ENCODE data around the gene HNRNPA1L2. TPM values are rescaled to one million over a fixed set of nuclear protein-coding genes. Genes with fewer than 3 reads are reported as not detected.

HNRNPA1L2 gene
- total RNA-seq, 1 experiment from 2014 or later = 8.5 TPM

DNA sequence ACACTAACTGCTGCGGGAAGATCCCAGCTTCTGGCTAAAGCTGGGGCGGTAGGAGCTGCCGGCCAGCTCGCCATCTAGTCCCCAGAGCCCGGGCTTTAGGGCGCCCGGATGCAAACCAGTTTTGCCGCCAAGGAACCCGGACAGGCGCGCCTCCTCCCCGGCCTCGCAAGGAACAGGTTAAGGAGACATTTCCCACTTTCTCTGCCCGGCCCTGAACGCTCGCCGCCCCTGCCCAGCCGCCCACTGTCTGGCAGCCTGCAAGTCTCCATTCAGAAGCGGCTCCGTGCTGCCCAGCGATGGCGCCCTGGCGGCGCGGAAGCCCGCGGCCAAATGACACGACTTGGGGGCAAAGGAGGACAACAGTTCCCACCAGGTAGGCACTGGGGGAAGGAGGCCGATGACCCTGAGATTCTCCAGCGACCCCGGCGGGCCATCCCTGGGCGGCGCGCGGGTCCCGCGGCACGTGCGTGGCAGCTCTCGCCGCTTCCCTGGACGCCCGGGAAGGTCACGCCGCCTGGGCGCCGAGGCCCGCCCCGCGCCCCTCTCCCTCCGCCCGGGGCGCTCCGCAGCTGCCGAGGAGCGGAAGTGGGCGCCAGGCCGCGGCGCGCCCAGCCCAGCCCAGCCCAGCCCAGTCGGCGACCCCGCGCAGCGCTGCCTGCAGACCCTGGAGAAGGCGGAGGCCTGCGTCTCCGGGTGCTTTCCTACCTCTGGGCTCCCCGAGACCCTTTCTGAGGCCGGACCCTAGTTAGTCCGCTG is 42.2 kb upstream of the HNRNPA1L2 start (continued):
- TF ChIP-seq NFATC4 (CRISPR knock-in tag; IDR thresholded peaks at IDR 0.05) (no peak), ATF1 (CRISPR knock-in tag; IDR thresholded peaks at IDR 0.05) (0 out of 2 replicates have a peak, but pooled peaks have one; percentile 73), CREM (CRISPR knock-in tag; IDR thresholded peaks at IDR 0.05) (peak; percentile 53; the same call in 1 of the 2 replicates), GTF2I (CRISPR knock-in tag; conservative IDR thresholded peaks at IDR 0.05) (no peak), ESRRA (CRISPR knock-in tag; IDR thresholded peaks at IDR 0.05; ENCODE audit: borderline replicate concordance) (peak; percentile 14; the same call in 1 of the 2 replicates), ZBTB21 (CRISPR knock-in tag; IDR thresholded peaks at IDR 0.05; ENCODE audit: borderline replicate concordance) (0 out of 2 replicates have a peak, but pooled peaks have one; percentile 53), KAT7 (CRISPR knock-in tag; IDR thresholded peaks at IDR 0.05; ENCODE audit: borderline replicate concordance) (peak; percentile 97), ZNF416 (CRISPR knock-in tag; IDR thresholded peaks at IDR 0.05) (peak; percentile 67; the same call in 1 of the 2 replicates)
- TF ChIP-seq, protein P1, sequence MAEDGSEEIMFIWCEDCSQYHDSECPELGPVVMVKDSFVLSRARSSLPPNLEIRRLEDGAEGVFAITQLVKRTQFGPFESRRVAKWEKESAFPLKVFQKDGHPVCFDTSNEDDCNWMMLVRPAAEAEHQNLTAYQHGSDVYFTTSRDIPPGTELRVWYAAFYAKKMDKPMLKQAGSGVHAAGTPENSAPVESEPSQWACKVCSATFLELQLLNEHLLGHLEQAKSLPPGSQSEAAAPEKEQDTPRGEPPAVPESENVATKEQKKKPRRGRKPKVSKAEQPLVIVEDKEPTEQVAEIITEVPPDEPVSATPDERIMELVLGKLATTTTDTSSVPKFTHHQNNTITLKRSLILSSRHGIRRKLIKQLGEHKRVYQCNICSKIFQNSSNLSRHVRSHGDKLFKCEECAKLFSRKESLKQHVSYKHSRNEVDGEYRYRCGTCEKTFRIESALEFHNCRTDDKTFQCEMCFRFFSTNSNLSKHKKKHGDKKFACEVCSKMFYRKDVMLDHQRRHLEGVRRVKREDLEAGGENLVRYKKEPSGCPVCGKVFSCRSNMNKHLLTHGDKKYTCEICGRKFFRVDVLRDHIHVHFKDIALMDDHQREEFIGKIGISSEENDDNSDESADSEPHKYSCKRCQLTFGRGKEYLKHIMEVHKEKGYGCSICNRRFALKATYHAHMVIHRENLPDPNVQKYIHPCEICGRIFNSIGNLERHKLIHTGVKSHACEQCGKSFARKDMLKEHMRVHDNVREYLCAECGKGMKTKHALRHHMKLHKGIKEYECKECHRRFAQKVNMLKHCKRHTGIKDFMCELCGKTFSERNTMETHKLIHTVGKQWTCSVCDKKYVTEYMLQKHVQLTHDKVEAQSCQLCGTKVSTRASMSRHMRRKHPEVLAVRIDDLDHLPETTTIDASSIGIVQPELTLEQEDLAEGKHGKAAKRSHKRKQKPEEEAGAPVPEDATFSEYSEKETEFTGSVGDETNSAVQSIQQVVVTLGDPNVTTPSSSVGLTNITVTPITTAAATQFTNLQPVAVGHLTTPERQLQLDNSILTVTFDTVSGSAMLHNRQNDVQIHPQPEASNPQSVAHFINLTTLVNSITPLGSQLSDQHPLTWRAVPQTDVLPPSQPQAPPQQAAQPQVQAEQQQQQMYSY (CRISPR knock-in tag; IDR thresholded peaks at IDR 0.05) = no peak
- TF ChIP-seq, protein P2, sequence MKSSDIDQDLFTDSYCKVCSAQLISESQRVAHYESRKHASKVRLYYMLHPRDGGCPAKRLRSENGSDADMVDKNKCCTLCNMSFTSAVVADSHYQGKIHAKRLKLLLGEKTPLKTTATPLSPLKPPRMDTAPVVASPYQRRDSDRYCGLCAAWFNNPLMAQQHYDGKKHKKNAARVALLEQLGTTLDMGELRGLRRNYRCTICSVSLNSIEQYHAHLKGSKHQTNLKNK (CRISPR knock-in tag; IDR thresholded peaks at IDR 0.05) = no peak
- TF ChIP-seq, protein P3, sequence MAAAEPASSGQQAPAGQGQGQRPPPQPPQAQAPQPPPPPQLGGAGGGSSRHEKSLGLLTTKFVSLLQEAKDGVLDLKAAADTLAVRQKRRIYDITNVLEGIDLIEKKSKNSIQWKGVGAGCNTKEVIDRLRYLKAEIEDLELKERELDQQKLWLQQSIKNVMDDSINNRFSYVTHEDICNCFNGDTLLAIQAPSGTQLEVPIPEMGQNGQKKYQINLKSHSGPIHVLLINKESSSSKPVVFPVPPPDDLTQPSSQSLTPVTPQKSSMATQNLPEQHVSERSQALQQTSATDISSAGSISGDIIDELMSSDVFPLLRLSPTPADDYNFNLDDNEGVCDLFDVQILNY (CRISPR knock-in tag; IDR thresholded peaks at IDR 0.05) = peak; percentile 74
- TF ChIP-seq, protein P4, sequence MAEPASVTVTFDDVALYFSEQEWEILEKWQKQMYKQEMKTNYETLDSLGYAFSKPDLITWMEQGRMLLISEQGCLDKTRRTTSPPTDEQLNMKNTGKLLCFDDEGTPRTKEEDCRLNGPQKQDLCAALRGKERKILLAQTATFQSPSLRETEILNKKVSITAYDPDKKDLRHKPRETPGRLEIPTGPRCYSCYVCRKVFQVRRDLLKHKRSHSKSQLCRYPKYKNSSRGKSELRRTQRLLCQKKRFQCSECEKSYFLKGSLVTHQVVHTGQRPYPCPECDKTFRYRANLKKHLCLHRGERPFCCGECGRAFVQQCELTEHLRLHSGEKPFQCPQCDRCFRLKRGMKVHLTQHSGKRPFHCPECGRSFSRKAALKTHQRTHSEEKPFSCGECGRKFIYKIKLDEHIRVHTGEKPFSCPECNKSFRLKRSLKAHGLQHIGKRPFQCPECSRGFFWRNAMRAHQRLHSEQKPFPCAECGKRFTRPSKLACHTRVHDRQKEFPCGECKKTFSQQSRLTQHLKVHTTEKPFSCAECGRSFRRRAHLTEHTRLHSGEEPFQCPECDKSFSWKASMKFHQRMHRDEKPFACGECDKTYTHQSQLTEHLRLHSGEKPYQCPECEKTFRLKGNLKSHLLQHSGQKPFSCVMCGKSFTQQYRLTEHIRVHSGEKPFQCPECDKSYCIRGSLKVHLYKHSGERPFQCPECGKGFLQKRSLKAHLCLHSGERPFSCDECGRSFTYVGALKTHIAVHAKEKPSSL (CRISPR knock-in tag; conservative IDR thresholded peaks at IDR 0.05) = no peak
- TF ChIP-seq, protein P5, sequence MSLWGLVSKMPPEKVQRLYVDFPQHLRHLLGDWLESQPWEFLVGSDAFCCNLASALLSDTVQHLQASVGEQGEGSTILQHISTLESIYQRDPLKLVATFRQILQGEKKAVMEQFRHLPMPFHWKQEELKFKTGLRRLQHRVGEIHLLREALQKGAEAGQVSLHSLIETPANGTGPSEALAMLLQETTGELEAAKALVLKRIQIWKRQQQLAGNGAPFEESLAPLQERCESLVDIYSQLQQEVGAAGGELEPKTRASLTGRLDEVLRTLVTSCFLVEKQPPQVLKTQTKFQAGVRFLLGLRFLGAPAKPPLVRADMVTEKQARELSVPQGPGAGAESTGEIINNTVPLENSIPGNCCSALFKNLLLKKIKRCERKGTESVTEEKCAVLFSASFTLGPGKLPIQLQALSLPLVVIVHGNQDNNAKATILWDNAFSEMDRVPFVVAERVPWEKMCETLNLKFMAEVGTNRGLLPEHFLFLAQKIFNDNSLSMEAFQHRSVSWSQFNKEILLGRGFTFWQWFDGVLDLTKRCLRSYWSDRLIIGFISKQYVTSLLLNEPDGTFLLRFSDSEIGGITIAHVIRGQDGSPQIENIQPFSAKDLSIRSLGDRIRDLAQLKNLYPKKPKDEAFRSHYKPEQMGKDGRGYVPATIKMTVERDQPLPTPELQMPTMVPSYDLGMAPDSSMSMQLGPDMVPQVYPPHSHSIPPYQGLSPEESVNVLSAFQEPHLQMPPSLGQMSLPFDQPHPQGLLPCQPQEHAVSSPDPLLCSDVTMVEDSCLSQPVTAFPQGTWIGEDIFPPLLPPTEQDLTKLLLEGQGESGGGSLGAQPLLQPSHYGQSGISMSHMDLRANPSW (CRISPR knock-in tag; conservative IDR thresholded peaks at IDR 0.05; ENCODE audit: low read depth) = 0 out of 2 replicates have a peak, but pooled peaks have one; percentile 35
- TF ChIP-seq, protein P6, sequence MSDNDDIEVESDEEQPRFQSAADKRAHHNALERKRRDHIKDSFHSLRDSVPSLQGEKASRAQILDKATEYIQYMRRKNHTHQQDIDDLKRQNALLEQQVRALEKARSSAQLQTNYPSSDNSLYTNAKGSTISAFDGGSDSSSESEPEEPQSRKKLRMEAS (CRISPR knock-in tag; IDR thresholded peaks at IDR 0.05) = peak; percentile 77; the same call in 1 of the 2 replicates

DNA sequence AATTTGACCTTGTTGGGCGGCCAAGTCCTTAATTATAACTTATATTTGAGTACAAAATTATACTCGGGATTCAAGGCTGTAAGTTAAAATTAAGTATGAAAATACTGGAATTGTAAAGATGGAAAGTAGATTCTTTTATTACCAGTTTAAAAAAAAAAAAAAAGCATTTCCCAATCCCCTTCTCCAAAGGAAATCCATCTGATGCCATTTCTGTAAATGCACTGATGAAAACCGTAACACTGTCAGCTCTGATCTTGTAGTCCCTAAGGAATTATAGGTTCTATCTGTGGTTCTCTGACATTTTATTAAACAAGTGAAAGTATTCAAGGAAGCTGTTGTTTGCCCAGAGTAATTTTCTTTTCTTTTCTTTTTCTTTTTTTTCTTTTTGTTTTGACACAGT is 41.6 kb upstream of the HNRNPA1L2 start:
- Mint-ChIP-seq H3K9me3 (no peaks in the 10 kb centered on the region), H3K27ac (no peak overlapping the region), H3K36me3 (no peaks in the 10 kb centered on the region), H3K27me3 (ENCODE audit: low read depth) (no peaks in the 10 kb centered on the region; the same call in 1 of the 2 replicates), H3K4me3 (peak overlapping the region; percentile 55), H3K4me1 (peaks cover 15% of the 10 kb centered on the region)
- ChIA-PET CTCF (interaction anchor here (1.9 kb wide), 1 partner anchor 52 kb away, joined by 7 read pairs; the partner anchor contains the start of gene SUGT1), POLR2A (interaction anchor here (2.0 kb wide), 1 partner anchor 52 kb away, joined by 9 read pairs; the partner anchor contains the start of gene SUGT1)
- DNase-seq (ENCODE audit: low spot score) (no peak), ATAC-seq (no peak)
- TF ChIP-seq SMAD3 (CRISPR knock-in tag; IDR thresholded peaks at IDR 0.05; ENCODE audit: borderline replicate concordance) (no peak), OVOL2 (CRISPR knock-in tag; IDR thresholded peaks at IDR 0.05; ENCODE audit: borderline replicate concordance) (no peak), NR2C2 (CRISPR knock-in tag; IDR thresholded peaks at IDR 0.05) (no peak), ZBTB21 (CRISPR knock-in tag; IDR thresholded peaks at IDR 0.05; ENCODE audit: borderline replicate concordance) (no peak)
- TF ChIP-seq, protein P7, sequence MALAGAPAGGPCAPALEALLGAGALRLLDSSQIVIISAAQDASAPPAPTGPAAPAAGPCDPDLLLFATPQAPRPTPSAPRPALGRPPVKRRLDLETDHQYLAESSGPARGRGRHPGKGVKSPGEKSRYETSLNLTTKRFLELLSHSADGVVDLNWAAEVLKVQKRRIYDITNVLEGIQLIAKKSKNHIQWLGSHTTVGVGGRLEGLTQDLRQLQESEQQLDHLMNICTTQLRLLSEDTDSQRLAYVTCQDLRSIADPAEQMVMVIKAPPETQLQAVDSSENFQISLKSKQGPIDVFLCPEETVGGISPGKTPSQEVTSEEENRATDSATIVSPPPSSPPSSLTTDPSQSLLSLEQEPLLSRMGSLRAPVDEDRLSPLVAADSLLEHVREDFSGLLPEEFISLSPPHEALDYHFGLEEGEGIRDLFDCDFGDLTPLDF (CRISPR knock-in tag; IDR thresholded peaks at IDR 0.05) = no peak
- TF ChIP-seq, protein P8, sequence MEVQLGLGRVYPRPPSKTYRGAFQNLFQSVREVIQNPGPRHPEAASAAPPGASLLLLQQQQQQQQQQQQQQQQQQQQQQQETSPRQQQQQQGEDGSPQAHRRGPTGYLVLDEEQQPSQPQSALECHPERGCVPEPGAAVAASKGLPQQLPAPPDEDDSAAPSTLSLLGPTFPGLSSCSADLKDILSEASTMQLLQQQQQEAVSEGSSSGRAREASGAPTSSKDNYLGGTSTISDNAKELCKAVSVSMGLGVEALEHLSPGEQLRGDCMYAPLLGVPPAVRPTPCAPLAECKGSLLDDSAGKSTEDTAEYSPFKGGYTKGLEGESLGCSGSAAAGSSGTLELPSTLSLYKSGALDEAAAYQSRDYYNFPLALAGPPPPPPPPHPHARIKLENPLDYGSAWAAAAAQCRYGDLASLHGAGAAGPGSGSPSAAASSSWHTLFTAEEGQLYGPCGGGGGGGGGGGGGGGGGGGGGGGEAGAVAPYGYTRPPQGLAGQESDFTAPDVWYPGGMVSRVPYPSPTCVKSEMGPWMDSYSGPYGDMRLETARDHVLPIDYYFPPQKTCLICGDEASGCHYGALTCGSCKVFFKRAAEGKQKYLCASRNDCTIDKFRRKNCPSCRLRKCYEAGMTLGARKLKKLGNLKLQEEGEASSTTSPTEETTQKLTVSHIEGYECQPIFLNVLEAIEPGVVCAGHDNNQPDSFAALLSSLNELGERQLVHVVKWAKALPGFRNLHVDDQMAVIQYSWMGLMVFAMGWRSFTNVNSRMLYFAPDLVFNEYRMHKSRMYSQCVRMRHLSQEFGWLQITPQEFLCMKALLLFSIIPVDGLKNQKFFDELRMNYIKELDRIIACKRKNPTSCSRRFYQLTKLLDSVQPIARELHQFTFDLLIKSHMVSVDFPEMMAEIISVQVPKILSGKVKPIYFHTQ (CRISPR knock-in tag; IDR thresholded peaks at IDR 0.05) = no peak

Data from WTC11 (cell line).